Activated CD8-positive, alpha-beta memory T cell treated with anti-CD3 and anti-CD28 coated beads for 1 hour (primary cell): ENCODE measurements around the gene MBP.
A peak's percentile ranks its signal among the peaks of the same experiment; 100 is the strongest.

Source experiments
- DNase-seq, 2 donors: peaks; one replicate each; pipeline ENCODE4 v3.0.0-alpha.2; 2020; ENCODE audit warnings: low read depth in 1 of 2; ENCODE audit errors: extremely low read depth in 1 of 2

MBP gene

DNA sequence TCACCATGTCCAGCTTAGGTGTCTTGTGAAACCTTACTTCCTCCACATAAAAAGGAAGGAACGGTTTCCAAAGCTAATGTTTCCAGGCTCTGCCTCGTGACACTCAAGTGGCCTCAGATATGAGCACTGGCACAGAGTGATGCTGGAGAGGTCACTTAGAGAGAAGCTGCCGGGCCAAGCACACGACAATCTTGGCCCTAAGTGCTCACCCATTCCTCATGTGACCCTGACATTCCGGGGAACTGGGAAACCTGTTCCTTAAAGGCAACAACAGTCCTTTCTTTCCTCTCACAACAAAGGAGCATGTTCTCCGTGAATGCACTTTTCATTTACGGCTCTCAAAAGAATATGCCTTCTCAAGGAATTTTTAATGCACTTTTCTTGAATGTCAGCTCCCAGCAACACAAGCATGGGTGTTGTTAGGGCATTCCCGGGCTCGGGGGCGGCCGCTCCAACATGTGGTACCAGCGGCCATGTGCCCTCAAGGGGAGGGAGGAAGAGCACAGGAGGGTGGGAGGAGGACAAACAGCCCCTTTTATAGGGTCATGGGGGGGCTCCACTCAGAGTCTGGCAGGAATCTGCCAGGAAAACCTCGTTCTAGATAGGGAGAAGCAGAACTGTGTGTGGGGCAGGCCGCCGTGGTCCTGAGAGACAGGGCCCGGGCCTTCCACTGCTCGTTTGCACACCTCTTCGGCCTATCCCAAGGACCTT lies 118.6 kb downstream of the MBP start:
- no peak for DNase-seq

GRCh38 chr18:77012806-77013541 lies 119.6 kb downstream of the MBP start:
- no peak for DNase-seq

DNA sequence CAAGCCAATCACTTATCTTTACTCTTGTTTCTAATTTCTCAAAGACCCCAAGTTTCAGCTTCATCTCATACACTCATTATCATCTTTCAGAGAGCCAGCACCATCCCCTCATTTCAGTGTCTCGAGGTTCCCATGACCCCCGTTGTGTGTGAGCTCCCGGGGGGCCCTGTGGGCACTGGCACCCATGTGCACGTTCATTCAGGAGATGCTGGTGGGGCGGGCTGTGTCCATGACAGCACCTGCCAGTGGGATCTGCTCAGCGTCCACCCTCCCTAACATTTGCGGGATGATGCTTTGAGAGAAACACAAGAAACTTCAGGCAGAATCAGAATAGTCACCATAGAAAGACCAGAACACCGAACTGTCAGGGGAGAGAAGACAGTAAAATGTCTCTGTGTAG lies 120.5 kb downstream of the MBP start:
- DNase-seq = no peak

DNA sequence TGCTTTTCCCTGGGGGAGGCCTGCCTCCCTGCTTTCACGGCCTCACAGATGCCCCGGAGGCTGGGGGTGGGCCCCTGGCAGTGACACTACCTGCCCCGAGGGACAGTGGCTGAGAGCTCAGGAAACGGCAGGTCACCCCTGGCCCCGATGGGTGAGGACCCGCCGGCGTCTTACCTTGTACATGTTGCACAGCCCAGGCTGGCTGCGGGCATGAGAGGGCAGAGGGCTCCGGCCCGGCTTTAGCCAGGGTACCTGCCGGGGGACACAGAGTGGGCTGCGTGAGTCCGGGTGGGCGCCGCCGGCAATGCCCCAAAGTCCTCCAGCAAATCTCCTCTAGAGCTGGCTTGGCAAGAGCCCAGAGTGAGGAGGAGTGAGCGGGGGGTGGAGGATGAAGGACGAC lies 122.9 kb downstream of the MBP start:
- no peak for DNase-seq

DNA sequence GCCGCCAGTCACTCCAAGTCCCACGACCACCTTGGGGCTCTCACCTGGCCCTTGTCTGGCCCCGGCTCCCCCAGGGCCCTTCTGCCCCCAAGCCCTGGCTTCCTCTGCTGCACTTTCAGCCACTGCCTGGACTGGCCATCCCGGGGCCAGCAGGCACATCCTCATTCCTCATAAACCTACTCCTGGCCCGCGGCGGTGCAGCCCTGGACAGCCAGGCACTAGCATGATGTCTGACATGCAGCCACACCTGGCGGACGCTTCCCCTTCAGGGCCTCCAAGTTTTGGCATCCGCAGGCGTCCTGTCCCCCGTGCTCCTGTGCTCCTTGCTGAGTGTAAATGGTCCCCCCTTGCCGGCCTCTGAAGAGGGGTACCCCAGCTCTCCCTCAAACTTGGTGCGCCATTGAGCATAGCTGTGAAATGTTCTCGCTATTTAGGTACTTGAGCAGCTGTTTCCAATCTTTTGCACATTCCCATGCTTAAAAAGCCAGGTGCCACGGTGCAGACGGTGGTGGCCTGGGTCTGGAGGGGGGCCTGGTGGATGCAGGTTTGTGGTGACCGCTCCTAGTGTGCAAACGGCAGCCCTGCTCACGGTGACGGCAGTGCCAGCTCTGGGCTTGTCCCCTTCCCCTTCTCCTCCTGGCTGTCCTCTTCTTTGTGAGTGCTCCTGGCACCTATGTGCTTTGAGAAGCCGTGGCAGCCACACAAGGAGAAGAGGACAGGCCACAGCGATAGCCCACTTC lies 123.8 kb downstream of the MBP start:
- no peak for DNase-seq

- DNase-seq = no peak
Observed at GRCh38 chr18:77008006-77008405, 124.6 kb downstream of the MBP start.

DNA sequence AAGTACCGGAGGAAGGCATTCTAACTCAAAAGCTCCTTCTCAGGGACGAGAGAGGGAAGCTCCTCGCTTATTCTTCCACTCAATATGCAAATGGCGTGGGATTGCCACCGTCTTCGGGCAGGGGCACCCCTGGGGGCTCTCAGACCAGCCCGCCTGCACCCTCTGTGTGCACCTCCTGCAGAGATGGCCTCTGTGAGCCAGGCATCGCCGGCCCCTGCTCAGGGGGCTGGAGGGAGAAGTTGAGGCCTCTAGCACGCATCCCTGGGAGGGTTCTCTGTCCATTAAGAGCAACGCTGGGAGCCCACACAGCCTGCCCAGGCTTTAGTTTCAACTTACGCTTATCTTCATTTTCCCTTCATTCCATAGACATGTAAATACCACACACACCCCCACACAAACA lies 125.3 kb downstream of the MBP start:
- DNase-seq = no peak

DNA sequence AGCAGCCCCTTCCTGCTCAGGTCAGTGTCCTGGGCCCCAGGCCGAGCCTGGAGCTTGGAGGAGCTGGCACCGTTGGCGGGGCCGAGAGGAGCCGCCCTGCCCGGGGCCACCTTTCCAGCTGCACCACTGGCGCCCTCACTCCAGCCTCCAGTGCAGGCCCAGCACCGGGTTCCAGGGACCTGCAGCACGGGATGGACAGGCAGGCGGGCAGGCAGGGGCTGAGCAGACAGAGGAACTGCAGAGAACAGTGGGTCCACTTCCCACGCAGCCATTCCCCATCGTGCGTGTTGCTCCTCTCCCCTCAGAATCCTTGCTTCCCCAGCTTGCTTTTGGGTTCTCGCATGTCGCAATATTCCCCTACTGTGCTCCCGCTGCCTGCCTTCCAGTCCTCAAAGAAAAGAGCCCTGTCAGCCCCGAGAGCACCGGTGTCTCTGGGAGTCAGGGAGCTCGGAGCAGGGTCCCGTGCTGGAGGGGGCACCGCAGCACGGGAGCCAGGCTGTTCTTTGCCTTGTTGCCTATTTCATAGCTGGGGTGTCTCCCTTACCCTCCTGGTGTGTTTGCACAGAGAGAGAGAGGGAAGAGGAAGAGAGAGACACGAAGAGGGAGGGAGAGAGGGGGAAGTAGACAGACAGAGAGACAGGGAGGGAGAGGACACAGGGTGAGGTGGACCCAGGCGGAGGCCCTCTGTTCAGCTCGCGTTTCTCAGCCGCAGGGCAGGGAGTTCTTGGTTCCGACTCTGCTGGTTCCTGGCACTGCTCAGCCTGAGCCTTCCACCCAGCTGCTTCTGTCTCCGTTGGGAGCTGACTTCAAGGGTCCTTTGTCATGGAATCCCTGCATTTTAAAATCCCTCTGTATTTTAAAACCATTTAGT lies 126.0 kb downstream of the MBP start:
- DNase-seq = no peak

DNA sequence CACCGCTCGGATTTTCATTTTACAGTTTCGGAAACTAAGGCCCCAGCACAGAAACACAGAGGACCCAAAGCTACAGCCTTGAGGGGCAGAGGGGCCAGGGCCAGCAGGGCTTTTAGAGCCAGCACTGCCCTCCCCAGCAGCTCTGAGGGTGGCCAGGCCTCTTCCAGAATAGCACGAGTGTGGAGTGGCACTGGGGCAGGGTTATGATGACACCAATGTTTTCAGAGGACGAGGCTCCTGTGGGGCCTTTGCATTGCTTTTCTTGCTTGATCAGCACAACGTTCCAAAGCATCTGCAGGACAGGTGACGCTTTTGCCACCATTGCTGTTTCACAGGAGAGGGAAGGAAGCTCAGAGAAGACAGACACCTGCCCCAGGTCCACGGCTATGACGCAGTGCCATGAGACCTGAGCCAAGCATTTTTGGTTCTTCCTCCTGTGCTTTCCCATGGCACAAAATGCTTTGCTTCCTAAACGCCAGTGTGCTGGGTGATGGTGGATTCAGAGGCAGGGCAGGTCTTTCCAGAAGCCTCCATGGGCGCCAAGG lies 126.9 kb downstream of the MBP start:
- no peak for DNase-seq

- no peak for DNase-seq
Observed at GRCh38 chr18:77004555-77005380, 127.8 kb downstream of the MBP start.

DNA sequence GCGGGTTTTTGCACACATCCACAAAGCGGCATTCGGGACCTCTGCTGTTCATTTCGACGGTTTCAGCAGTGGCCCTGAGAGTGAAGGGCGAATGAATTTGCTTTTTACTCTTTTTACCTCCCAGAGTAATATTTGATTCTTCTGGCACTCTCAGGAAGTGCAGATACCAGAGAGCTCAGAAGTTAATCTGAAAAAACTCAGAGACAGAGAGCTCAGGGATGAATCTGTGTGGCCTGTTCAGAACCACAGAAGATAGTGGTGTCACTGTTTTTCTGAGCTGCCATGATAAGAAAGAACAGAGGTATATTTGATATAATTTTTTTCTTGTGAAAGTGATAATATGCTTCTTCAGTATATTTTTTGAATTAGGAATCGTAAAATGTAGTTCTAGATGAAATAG lies 129.3 kb downstream of the MBP start:
- no peak for DNase-seq

DNA sequence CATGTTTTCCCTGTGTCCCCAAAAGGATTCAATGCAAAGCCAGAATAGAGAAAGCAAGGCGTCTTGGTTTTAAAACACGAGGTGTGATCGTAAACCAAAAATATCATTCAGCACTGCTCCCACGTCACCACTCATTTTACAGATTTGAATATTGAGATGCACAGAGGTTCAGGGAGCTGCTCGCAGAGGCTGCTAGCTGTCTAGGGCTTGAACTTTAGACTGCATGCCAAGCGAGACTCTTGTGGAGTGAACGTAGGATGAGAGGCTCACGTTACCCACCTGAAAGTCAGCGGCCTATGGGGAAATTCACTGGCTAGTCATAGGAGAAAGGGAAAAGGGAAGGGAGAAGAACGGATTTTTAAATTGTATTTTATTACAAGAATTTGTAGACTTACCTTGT lies 130.1 kb downstream of the MBP start:
- no peak for DNase-seq

GRCh38 chr18:77001979-77002378 lies 130.6 kb downstream of the MBP start:
- no peak for DNase-seq

GRCh38 chr18:77001041-77001440 lies 131.5 kb downstream of the MBP start:
- no peak for DNase-seq

GRCh38 chr18:77000527-77000926 lies 132.1 kb downstream of the MBP start:
- DNase-seq = peak; percentile 17 to 40

DNA sequence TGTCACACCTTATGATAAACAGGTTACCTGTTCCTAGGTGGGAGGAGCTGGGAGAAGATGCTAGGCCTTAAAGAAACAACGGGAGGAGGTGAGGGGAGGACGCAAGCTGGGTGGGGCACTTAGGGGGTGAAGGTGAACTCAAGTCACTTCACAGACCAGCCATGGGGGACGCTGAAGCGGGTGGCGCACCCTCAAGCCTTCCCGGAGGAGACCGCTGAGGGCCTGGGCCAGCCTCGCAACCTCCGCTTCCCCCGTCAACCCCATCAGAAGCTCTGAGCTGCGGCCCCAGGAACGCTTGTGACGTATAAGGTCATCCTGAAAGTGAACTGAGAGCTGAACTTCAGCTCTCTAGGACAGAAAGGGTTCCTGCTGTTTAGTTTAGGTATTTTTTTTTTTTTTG lies 133.5 kb downstream of the MBP start:
- DNase-seq = no peak

DNA sequence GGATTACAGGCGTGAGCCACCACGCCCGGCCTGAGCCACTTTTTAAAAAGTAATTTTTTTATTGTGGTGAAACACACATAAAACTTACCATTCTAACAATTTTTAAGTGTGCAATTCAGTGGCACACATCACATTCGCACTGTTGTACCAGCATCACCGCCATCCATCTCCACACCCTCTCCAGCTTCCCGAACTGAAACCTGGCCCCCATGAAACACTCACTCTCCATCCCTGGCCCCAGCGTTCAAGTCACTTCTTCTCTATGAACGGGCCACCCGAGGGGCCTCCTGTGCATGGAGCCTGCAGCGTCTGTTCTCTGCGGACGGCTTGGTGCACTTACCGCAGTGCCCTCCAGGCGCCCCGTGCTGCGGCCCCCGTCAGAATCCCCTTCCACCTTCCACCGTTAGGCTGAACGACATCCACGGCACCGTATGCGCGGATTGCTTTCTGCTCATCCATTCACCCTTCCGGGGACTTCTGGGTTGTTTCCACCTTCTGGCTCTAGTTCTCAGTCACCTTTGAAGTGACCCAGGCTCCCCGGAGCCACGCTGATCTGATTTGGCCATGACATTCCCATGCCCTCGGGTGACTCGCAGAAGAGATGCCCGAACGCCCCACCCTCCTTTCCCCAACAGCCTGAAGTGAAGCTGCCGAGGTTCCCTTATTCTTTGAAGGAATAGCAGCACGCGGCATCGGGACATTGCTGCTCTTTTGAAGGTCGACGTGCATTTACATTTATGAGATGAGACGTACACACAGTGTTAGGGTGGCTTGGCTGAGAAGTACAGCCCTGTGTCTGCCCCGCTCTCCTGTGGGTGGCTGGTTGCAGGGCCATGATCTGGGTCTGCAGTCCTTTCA lies 134.4 kb downstream of the MBP start:
- DNase-seq = no peak

DNA sequence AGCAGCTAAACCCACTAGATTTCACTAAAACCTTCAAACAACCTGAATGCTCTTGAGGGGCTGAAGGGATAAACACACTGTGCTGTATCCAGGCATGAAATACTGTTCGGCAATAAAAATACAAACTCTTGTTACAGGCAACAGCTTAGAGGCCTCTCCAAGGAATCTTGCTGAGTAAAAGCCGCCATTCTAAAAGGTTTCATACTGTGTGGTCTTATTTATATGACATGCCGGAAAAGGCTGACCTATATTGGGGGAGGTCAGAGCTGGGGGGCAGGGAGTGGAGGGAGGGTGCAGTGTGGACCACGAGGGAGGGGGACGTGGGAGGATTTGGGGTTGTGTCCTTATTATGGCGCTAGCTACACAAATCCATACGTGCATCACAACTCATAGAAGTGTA lies 136.2 kb downstream of the MBP start:
- DNase-seq = no peak

GRCh38 chr18:76995896-76996295 lies 136.7 kb downstream of the MBP start:
- no peak for DNase-seq
